Gastrocnemius medialis (tissue), 4 donors: ENCODE results near the gene WDSUB1.

Experiments used
- POLR2A ChIP-seq, 2 donors: fragments of 450-650 bp; IDR thresholded peaks; one replicate each; pipeline ENCODE4 v1.6.1; 2017; ENCODE audit warnings: antibody characterized with exemption in 2 of 2, mild to moderate bottlenecking in 2 of 2, moderate library complexity in 2 of 2
- TF ChIP-seq, protein P1 (sequence below), 5 experiments: fragments of 450-650 bp in 3 of 5; fragments of 200-600 bp in 2 of 5; sonication (generic) in 2 of 5; IDR thresholded peaks in 4 of 5; conservative IDR thresholded peaks in 1 of 5; 1 replicate in 4 of 5; 2 replicates in 1 of 5; pipeline ENCODE4 v1.5.1; 2016 to 2019; ENCODE audit warnings: antibody characterized with exemption in 5 of 5, mild to moderate bottlenecking in 3 of 5, moderate library complexity in 3 of 5

DNA sequence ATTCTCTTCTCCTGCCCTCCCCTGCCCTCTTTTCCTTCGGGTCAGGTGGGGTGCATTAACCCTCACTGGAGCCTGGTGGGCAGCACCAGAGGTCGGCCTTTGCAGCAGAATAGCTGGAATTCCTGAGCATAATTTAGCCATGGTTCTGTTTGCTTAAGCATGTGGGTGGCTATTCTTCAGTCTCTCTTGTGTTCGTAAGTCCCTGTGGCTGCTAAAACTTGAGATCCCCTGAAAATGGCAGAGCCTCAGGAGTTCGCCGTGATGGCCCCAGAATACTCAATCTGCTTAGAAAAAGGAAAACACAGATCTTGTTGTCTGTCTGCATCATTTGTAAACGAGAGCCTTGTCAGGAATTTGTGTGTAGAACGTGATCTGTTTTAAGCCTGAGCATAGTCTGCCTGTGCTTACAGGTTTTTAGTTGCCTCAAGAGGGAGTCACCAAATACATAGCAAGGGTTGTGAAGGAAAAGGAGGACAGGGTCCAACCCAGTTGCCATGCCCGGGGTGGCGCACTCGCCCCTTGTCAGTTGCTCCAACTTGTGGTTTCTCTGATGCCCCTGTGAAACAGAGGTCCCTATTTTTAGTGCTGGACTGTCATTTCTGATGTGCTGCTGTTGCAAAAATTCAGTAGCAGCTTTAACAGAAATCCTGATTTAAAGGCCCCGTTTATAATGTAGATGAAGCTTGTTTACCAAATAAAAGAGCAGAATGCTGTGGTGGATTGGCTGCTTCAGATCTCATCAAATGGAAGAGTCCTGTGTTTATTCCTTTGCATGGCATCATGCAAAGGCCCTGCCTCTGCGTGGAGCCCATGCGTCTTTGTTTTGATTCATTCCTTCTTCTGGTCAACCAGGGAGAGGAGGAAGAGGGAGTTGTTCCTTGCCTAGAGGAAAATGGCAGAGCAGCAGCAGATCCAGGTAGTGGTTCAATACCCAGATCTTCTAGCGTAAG is 74.8 kb downstream of the WDSUB1 start:
- TF ChIP-seq, protein P1, sequence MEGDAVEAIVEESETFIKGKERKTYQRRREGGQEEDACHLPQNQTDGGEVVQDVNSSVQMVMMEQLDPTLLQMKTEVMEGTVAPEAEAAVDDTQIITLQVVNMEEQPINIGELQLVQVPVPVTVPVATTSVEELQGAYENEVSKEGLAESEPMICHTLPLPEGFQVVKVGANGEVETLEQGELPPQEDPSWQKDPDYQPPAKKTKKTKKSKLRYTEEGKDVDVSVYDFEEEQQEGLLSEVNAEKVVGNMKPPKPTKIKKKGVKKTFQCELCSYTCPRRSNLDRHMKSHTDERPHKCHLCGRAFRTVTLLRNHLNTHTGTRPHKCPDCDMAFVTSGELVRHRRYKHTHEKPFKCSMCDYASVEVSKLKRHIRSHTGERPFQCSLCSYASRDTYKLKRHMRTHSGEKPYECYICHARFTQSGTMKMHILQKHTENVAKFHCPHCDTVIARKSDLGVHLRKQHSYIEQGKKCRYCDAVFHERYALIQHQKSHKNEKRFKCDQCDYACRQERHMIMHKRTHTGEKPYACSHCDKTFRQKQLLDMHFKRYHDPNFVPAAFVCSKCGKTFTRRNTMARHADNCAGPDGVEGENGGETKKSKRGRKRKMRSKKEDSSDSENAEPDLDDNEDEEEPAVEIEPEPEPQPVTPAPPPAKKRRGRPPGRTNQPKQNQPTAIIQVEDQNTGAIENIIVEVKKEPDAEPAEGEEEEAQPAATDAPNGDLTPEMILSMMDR (IDR thresholded peaks at IDR 0.05 in 4 of 5, conservative IDR thresholded peaks at IDR 0.05 in 1 of 5) = no peak
- no peak for TF ChIP-seq POLR2A (IDR thresholded peaks at IDR 0.05)
